BLaER1 treated with 17β-estradiol and CSF1 and Interleukin-3, amounts not matched to agents 10 nM and 100 nM (cell line): ENCODE measurements around the gene VCAN.

Experiments used
- H3K27ac ChIP-seq, 11 experiments: shearing (Covaris generic); formaldehyde crosslinking; 2 replicates each; pipeline ENCODE4 v1.8.1; 2022
- H3K27me3 ChIP-seq, 11 experiments: shearing (Covaris generic); formaldehyde crosslinking; 2 replicates each; pipeline ENCODE4 v1.8.1; 2022
- H3K36me3 ChIP-seq, 11 experiments: shearing (Covaris generic); formaldehyde crosslinking; 2 replicates each; pipeline ENCODE4 v1.8.1; 2022
- H3K4me1 ChIP-seq, 10 experiments: shearing (Covaris generic); formaldehyde crosslinking; 2 replicates each; pipeline ENCODE4 v1.8.1; 2022
- H3K4me2 ChIP-seq, 11 experiments: shearing (Covaris generic); formaldehyde crosslinking; 2 replicates each; pipeline ENCODE4 v1.8.1; 2022
- H3K4me3 ChIP-seq, 10 experiments: shearing (Covaris generic); formaldehyde crosslinking; 2 replicates each; pipeline ENCODE4 v1.8.1; 2022
- H3K9ac ChIP-seq, 11 experiments: shearing (Covaris generic); formaldehyde crosslinking; 2 replicates each; pipeline ENCODE4 v1.8.1; 2022
- H3K9me3 ChIP-seq, 11 experiments: shearing (Covaris generic); formaldehyde crosslinking; replicated peaks in 1 of 11; 2 replicates each; pipeline ENCODE4 v1.8.1; 2022
- H4K20me1 ChIP-seq, 11 experiments: shearing (Covaris generic); formaldehyde crosslinking; 2 replicates each; pipeline ENCODE4 v1.8.1; 2022
- Cebpa-rat ChIP-seq, 11 experiments: shearing (Covaris generic); IDR thresholded peaks; 2 replicates each; pipeline ENCODE4 v1.8.1; 2022

Gene VCAN

GRCh38 chr5:83530193-83530592, 58.6 kb downstream of the VCAN start:
- Histone ChIP-seq H3K4me2 (no peak overlapping the region), H3K27me3 (no peaks in the 10 kb centered on the region), H3K36me3 (no peaks in the 10 kb centered on the region), H4K20me1 (no peaks in the 10 kb centered on the region), H3K27ac (no peak overlapping the region), H3K9ac (no peak overlapping the region), H3K4me1 (peaks cover 0 to 8% (median 0%) of the 10 kb centered on the region in 10 experiments; a peak in 3 of 20 replicates), H3K9me3 (no peaks in the 10 kb centered on the region), H3K4me3 (no peak overlapping the region)
- no peak for TF ChIP-seq Cebpa-rat (IDR thresholded peaks at IDR 0.05)

GRCh38 chr5:83531661-83532060, 60.1 kb downstream of the VCAN start:
- Histone ChIP-seq H3K4me3 (no peak overlapping the region), H3K36me3 (no peaks in the 10 kb centered on the region), H3K4me1 (peaks cover 0 to 8% (median 0%) of the 10 kb centered on the region in 10 experiments; a peak in 3 of 20 replicates), H3K27ac (no peak overlapping the region), H3K9ac (no peak overlapping the region), H4K20me1 (no peaks in the 10 kb centered on the region), H3K27me3 (no peaks in the 10 kb centered on the region), H3K4me2 (no peak overlapping the region), H3K9me3 (no peaks in the 10 kb centered on the region)
- TF ChIP-seq Cebpa-rat (IDR thresholded peaks at IDR 0.05): no peak

- H3K4me3 ChIP-seq: no peak overlapping the region
- no peaks in the 10 kb centered on the region for H3K27me3 ChIP-seq
- H3K36me3 ChIP-seq: no peaks in the 10 kb centered on the region
- H3K27ac ChIP-seq: peak overlapping the region in 1 of 11 experiments; percentile 14; a peak in 1 of 22 replicates
- no peaks in the 10 kb centered on the region for H4K20me1 ChIP-seq
- peaks cover 0 to 12% (median 0%) of the 10 kb centered on the region in 10 experiments; a peak in 6 of 20 replicates for H3K4me1 ChIP-seq
- no peak overlapping the region for H3K9ac ChIP-seq
- TF ChIP-seq Cebpa-rat (IDR thresholded peaks at IDR 0.05): no peak
- peak overlapping the region in 5 of 11 experiments; percentile 0 to 65 (median 27); a peak in 6 of 22 replicates for H3K4me2 ChIP-seq
- no peaks in the 10 kb centered on the region for H3K9me3 ChIP-seq
Observed at GRCh38 chr5:83538786-83539462, 67.4 kb downstream of the VCAN start.

GRCh38 chr5:83539463-83539790, 67.9 kb downstream of the VCAN start:
- Histone ChIP-seq H4K20me1 (no peaks in the 10 kb centered on the region), H3K9ac (no peak overlapping the region), H3K9me3 (no peaks in the 10 kb centered on the region), H3K27ac (peak overlapping the region in 1 of 11 experiments; percentile 14; a peak in 1 of 22 replicates), H3K4me1 (peaks cover 0 to 12% (median 0%) of the 10 kb centered on the region in 10 experiments; a peak in 6 of 20 replicates), H3K4me2 (peak overlapping the region in 5 of 11 experiments; percentile 0 to 65 (median 27); a peak in 7 of 22 replicates), H3K4me3 (no peak overlapping the region), H3K36me3 (no peaks in the 10 kb centered on the region), H3K27me3 (no peaks in the 10 kb centered on the region)
- no peak for TF ChIP-seq Cebpa-rat (IDR thresholded peaks at IDR 0.05)

- Histone ChIP-seq H3K4me3 (no peak overlapping the region), H3K4me1 (peaks cover 0 to 12% (median 0%) of the 10 kb centered on the region in 10 experiments; a peak in 6 of 20 replicates), H4K20me1 (no peaks in the 10 kb centered on the region), H3K36me3 (no peaks in the 10 kb centered on the region), H3K9ac (no peak overlapping the region), H3K9me3 (no peaks in the 10 kb centered on the region), H3K27ac (no peak overlapping the region), H3K27me3 (no peaks in the 10 kb centered on the region), H3K4me2 (peak overlapping the region in 1 of 11 experiments; percentile 38; a peak in 3 of 22 replicates)
- no peak for TF ChIP-seq Cebpa-rat (IDR thresholded peaks at IDR 0.05)
Observed at GRCh38 chr5:83540105-83540504, 68.6 kb downstream of the VCAN start.

GRCh38 chr5:83540783-83541182, 69.2 kb downstream of the VCAN start:
- TF ChIP-seq Cebpa-rat (IDR thresholded peaks at IDR 0.05): no peak
- H3K36me3 ChIP-seq: no peaks in the 10 kb centered on the region

GRCh38 chr5:83542839-83543238, 71.3 kb downstream of the VCAN start:
- TF ChIP-seq Cebpa-rat (IDR thresholded peaks at IDR 0.05): no peak
- Histone ChIP-seq H3K4me3 (no peak overlapping the region), H3K9me3 (no peaks in the 10 kb centered on the region), H4K20me1 (no peaks in the 10 kb centered on the region), H3K4me1 (peaks cover 0 to 12% (median 0%) of the 10 kb centered on the region in 10 experiments; a peak in 6 of 20 replicates), H3K9ac (no peak overlapping the region), H3K4me2 (no peak overlapping the region), H3K27ac (no peak overlapping the region), H3K27me3 (no peaks in the 10 kb centered on the region), H3K36me3 (no peaks in the 10 kb centered on the region)

More at GRCh38 chr5:83540783-83541182, 69.2 kb downstream of the VCAN start:
- no peaks in the 10 kb centered on the region for H4K20me1 ChIP-seq
- H3K9ac ChIP-seq: no peak overlapping the region
- H3K4me3 ChIP-seq: no peak overlapping the region
- H3K4me1 ChIP-seq: peaks cover 0 to 12% (median 0%) of the 10 kb centered on the region in 10 experiments; a peak in 6 of 20 replicates
- H3K4me2 ChIP-seq: no peak overlapping the region
- no peaks in the 10 kb centered on the region for H3K27me3 ChIP-seq
- H3K27ac ChIP-seq: no peak overlapping the region
- no peaks in the 10 kb centered on the region for H3K9me3 ChIP-seq

GRCh38 chr5:83543898-83544297, 72.4 kb downstream of the VCAN start:
- no peak overlapping the region for H3K4me3 ChIP-seq
- no peaks in the 10 kb centered on the region for H3K27me3 ChIP-seq
- no peak overlapping the region for H3K9ac ChIP-seq
- no peak for TF ChIP-seq Cebpa-rat (IDR thresholded peaks at IDR 0.05)
- no peaks in the 10 kb centered on the region for H3K9me3 ChIP-seq
- no peak overlapping the region for H3K27ac ChIP-seq
- no peaks in the 10 kb centered on the region for H4K20me1 ChIP-seq
- H3K36me3 ChIP-seq: no peaks in the 10 kb centered on the region
- no peak overlapping the region for H3K4me2 ChIP-seq
- peaks cover 0 to 11% (median 0%) of the 10 kb centered on the region in 10 experiments; a peak in 6 of 20 replicates for H3K4me1 ChIP-seq

GRCh38 chr5:83547161-83547560, 75.6 kb downstream of the VCAN start:
- Histone ChIP-seq H3K9ac (no peak overlapping the region), H3K4me1 (no peaks in the 10 kb centered on the region), H3K27ac (no peak overlapping the region), H3K36me3 (no peaks in the 10 kb centered on the region), H3K27me3 (no peaks in the 10 kb centered on the region), H3K4me3 (no peak overlapping the region), H4K20me1 (no peaks in the 10 kb centered on the region), H3K9me3 (no peaks in the 10 kb centered on the region), H3K4me2 (no peak overlapping the region)
- no peak for TF ChIP-seq Cebpa-rat (IDR thresholded peaks at IDR 0.05)

GRCh38 chr5:83547889-83548288, 76.3 kb downstream of the VCAN start:
- no peak for TF ChIP-seq Cebpa-rat (IDR thresholded peaks at IDR 0.05)
- H3K4me2 ChIP-seq: no peak overlapping the region
- no peak overlapping the region for H3K4me3 ChIP-seq
- no peak overlapping the region for H3K27ac ChIP-seq
- no peaks in the 10 kb centered on the region for H4K20me1 ChIP-seq
- no peaks in the 10 kb centered on the region for H3K4me1 ChIP-seq
- no peaks in the 10 kb centered on the region for H3K27me3 ChIP-seq
- no peaks in the 10 kb centered on the region for H3K36me3 ChIP-seq
- no peak overlapping the region for H3K9ac ChIP-seq
- no peaks in the 10 kb centered on the region for H3K9me3 ChIP-seq
